ENCODE measurements around the gene PDE9A. TPM values are rescaled to one million over a fixed set of nuclear protein-coding genes. Genes with fewer than 3 reads are reported as not detected.

The PDE9A gene
- total and polyA plus RNA-seq, 2 donors (not counting 3 experiments of a cell fraction or from before 2014, with no cell fraction given) = 0.28 to 2.2 TPM

- no peak overlapping the region for H3K27ac ChIP-seq (ENCODE audit: insufficient read depth, low read depth, low read length)
These were observed 2.7 kb downstream of the PDE9A start for GRCh38 chr21:42655796-42656770.

More at GRCh38 chr21:42655796-42656770, 2.7 kb downstream of the PDE9A start:
- FAIRE-seq (no peak), DNase-seq (ENCODE audit: low read depth, low spot score) (no peak)
- dilution Hi-C loops (cut with MboI; ENCODE audit: extremely low pct_ligation_motif_present, low sequenced_read_pairs) (no loop called here), intact Hi-C loops (cut with micrococcal nuclease) (no loop called here)
- no peak for TF ChIP-seq POLR2AphosphoS5 (IDR thresholded peaks at IDR 0.05; ENCODE audit: insufficient read depth, low read depth, low read length)
- no peak for TF ChIP-seq CTCF (IDR thresholded peaks at IDR 0.05; ENCODE audit: extremely low read depth in 1 of 2, insufficient read depth in 1 of 2, low read depth in 1 of 2, low read length in 2 of 2)
- no peak for TF ChIP-seq MAX (IDR thresholded peaks at IDR 0.05; ENCODE audit: insufficient read depth, insufficient read length)
- no peak for TF ChIP-seq FOS (IDR thresholded peaks at IDR 0.05; ENCODE audit: borderline replicate concordance, insufficient read depth, low read length)
- TF ChIP-seq MYC (IDR thresholded peaks at IDR 0.05; ENCODE audit: low read depth, low read length) = no peak
- no peak for TF ChIP-seq POLR2A (IDR thresholded peaks at IDR 0.05; ENCODE audit: low read depth, low read length)
- no peak for TF ChIP-seq GATA2 (IDR thresholded peaks at IDR 0.05; ENCODE audit: insufficient read depth, insufficient read length, low read depth, low read length)
- TF ChIP-seq JUN (IDR thresholded peaks at IDR 0.05; ENCODE audit: borderline replicate concordance, insufficient read depth, insufficient read length, low read depth) = no peak
- TF ChIP-seq EZH2 (IDR thresholded peaks at IDR 0.05; ENCODE audit: borderline replicate concordance, low read depth, low read length, severe bottlenecking) = no peak
- H4K20me1 ChIP-seq (replicated peaks; ENCODE audit: control insufficient read depth, extremely low read depth, insufficient read depth, low read length) = no peaks in the 10 kb centered on the region
- no peaks in the 10 kb centered on the region for H3K9me3 ChIP-seq (replicated peaks; ENCODE audit: control insufficient read depth, insufficient read depth, low read length)
- no peak overlapping the region for H2AFZ ChIP-seq (ENCODE audit: low read depth, low read length)
- POLR2A ChIA-PET = no interaction called here
- no TSS peak for BruUV-seq (replicated peaks)
- no peaks in the 10 kb centered on the region for H3K36me3 ChIP-seq (ENCODE audit: control insufficient read depth in 2 of 2, extremely low read depth in 1 of 2, insufficient read depth in 2 of 2, low read length in 2 of 2)
- no peaks in the 10 kb centered on the region for H3K4me1 ChIP-seq (ENCODE audit: control insufficient read depth, extremely low read depth, insufficient read depth, low read length)
- no peaks in the 10 kb centered on the region for H3K9me1 ChIP-seq (replicated peaks; ENCODE audit: control insufficient read depth, extremely low read depth, insufficient read depth, low read length)
- no peak overlapping the region for H3K4me3 ChIP-seq (replicated peaks in 1 of 3; ENCODE audit: insufficient read depth in 1 of 3, low read depth in 1 of 3, low read length in 3 of 3)
- no peak overlapping the region for H3K4me2 ChIP-seq (ENCODE audit: insufficient read depth, low read length)
- peaks cover 21 to 25% of the 10 kb centered on the region in 2 experiments for H3K27me3 ChIP-seq (ENCODE audit: control insufficient read depth in 2 of 2, insufficient read depth in 2 of 2, low read length in 2 of 2)
- CTCF ChIA-PET = interaction anchor here (0.6 kb wide), 1 partner anchor 490 kb away, joined by 4 read pairs; no protein-coding TSS in a partner anchor
- no peak overlapping the region for H3K9ac ChIP-seq (replicated peaks; ENCODE audit: extremely low read depth, insufficient read depth, low read length)
- H3K79me2 ChIP-seq (ENCODE audit: control insufficient read depth, insufficient read depth, low read length) = no peaks in the 10 kb centered on the region
